Endometrial microvascular endothelial cells (primary cell): Measurements from ENCODE around the gene ICA1. TPM values are rescaled to one million over a fixed set of nuclear protein-coding genes. Genes with fewer than 3 reads are reported as not detected.

Source experiments
- in situ Hi-C: cut with HindIII; loops from 2 replicates; pipeline ENCODE4 v1.10.0; 2017; ENCODE audit warnings: low sequenced_read_pairs, low pct_unique_long_range_greater_than_20kb; ENCODE audit errors: inconsistent ontology term
- total RNA-seq: library from RNA; depleted of rRNA; stranded (reverse); fragments of >200 nt; gene quantifications from one replicate; pipeline ENCODE4 v1.2.3, GENCODE V29; 2015; ENCODE audit errors: inconsistent ontology term

Gene ICA1
- total RNA-seq, 1 donor from 2014 or later, result 18.0 TPM

DNA sequence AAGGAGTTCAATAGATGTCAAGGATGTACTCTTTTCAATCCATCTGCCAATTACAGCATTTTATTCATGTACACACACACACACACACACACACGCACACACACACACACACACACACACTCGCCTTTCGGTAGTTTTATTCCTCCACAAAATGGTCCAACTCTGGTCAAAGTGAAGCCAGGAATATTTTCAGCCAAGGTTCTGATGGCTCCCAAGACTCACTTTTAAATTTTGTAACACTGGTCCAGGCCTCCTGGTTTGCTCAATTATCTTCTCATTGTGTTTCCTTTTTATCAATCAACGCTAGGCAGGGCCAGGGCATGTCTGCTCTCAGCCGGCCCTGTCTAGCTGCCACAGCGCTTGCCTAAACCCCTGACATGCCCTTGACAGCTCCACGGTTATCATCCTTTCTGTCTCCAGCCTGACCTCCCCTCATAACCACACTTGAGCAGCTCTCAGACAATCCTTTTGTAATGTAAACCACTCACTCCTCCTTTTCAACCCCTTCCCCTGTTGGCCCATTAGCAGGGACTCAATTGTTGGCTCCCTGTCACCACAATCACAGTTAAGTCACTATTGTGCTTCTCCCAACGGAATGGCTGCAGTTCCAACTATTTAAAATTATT is 115.1 kb downstream of the ICA1 start:
- in situ Hi-C loops, result no loop called here

DNA sequence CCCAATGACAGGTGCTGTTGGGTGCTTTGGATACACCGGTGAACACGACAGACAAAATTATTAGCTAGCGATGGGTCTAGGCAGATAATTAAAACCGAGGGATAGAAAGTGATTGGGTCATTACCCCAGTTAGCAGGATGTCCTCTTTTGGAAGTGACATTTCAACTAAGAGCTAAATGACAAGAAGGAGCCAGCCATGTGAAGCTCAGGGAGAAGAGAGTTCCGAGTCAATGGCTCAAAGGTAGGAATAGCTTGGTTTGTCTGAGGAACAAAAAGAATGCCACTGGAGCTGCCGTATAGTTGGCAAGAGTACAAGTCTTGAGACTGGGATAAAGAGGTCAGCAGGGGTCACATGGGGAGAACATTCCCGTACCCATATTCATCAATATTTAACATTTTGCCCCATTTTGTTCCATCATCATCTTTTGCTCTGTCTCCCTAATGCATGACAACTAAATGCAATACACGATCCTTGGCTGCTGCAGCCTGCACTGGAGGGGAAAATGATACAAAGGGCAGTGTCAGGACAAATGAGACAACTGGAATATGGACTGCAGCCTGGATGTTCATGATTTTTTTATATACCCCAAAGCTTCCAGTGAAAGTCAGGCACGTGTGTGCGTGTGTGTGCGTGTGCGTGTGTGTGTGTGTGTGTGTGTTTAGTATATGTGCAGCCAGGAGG is 115.7 kb downstream of the ICA1 start:
- in situ Hi-C loops, result no loop called here

DNA sequence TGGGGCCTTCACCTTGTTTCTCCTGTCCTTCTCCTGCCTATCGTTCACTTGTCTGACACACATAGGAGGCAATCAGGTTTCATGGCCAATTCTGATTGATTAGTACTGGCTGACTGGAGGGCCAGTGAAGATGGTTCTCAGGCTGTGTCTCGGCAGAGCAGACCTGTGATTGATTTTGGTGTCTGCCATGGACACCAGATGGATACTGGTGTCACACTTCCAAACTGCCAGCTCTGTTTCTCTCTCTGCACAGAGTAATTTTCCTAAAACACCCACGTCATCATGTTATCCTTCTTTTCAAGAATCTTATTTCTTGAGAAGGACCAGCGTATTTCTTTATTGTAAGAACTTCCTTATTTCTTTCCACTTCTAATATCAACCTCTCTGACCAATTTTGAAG is 117.1 kb downstream of the ICA1 start:
- in situ Hi-C loops, result no loop called here

DNA sequence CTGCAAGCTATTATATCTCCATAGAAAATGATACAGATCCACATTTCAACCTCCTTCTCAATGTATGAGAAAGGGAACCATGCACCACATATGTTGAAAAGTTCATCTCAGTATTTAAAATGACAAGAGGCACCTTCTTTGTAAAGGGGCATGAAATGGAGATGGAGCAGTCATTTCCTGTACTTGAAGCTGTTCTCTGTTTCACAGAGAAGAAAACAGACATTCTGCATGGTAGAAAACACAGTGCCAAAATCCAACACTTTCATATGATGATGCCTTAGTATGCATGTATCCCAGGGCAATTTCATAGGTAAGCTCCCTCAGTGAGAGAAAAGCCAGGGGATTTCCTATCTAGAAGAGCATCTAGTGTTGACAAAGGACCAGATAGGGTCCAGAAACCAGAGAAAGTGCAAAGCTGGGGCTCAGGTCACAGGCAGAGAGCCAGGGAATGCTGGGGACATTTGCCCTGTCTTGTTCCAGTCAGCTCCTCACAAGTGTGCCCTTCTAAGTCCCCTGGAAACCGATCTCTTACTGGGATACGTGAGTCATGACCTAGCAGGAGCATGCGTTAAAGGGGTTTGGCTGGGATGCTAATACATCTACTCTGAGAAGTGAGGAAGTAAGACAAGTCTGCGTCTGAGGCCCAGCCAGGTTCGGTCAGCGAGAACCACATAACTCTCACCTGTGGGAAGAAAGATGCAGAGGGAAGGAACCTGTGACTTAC is 118.7 kb downstream of the ICA1 start:
- in situ Hi-C loops, result no loop called here

DNA sequence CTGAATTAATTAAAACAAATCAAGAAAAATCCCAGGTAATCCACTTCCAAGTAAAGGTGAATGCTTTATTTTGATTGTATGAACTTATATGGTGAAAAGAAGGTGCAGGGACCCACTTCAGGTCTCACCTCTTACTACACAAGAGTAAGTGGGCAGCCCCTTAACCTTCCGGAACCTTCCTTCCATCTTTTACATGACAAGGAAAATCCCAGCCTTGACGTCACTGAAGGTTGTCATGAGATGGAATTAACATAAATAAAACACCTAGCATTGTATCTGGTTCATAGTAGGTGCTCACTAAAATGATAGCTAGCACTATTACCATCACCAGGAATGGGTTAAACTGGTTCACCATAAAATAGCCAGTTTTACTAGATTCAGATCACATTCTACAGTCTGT is 119.5 kb downstream of the ICA1 start:
- in situ Hi-C loops, result no loop called here

DNA sequence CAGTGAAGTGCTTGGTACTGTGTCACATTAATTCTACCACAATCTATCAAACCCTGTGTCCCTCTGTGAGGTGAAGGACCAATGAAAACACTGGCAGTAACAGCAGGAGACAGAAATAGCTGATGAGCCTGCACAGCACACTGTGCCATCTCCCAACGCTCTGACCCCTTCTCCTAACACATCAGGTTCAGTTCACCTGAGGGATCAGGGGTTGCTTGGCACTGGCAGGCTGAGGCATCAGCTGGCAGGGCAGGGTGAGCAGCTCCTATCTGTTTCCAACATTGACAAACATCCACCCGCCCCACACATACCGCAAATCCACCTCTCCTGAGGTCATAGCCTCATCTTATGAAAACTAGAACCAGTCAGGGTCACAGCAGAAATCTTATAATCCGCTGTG is 120.9 kb downstream of the ICA1 start:
- in situ Hi-C loops, result no loop called here

DNA sequence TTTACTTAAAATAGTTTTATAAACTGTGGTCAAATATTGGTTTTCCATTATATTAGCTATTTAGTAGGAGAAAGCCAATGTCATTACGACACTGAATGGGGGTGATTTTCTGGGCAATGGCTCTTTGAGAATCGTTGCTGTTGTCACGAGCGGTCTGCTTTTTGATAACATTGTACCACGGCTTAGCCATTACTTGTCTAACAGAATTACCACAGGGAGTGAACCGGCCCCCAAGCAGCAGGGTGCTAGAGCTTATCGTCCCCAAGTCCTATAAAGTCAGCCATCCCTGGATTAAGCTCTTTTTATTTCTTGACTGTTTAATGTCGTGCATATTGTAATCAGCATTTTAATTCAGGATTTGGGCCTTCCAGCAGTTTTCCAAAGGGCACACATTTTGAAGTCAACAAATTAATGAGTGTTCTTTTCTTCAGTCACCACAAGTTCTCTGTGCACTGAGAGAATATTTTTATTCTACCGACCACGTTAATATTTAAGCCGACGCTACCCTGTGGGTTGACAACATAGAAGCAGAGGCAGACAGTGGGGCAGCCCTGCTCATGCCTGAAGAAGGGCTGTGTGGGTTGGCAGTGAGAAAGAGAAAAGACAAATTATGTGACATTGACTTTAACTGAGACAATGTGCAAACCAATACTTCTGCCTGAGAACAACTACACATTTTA is 125.8 kb downstream of the ICA1 start:
- in situ Hi-C loops, result no loop called here

DNA sequence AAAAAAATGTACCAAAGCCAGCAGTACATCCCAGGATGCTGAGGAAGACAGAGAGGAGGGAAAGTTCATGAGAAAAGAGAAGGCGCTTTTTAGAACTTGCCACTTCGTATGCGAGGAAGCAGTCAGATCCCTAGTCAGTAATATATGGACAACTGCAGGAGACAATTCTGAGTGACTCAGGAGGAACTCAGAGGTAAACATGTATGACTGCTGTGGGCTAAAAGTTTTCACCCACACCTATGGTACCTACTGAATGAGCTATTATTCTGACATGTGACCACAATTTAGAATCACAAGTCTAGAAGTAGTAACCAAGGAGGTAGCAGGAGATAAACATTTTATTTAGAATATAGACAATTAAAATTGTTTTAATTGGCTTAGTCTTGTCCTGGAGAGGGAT is 126.5 kb downstream of the ICA1 start:
- in situ Hi-C loops, result no loop called here

DNA sequence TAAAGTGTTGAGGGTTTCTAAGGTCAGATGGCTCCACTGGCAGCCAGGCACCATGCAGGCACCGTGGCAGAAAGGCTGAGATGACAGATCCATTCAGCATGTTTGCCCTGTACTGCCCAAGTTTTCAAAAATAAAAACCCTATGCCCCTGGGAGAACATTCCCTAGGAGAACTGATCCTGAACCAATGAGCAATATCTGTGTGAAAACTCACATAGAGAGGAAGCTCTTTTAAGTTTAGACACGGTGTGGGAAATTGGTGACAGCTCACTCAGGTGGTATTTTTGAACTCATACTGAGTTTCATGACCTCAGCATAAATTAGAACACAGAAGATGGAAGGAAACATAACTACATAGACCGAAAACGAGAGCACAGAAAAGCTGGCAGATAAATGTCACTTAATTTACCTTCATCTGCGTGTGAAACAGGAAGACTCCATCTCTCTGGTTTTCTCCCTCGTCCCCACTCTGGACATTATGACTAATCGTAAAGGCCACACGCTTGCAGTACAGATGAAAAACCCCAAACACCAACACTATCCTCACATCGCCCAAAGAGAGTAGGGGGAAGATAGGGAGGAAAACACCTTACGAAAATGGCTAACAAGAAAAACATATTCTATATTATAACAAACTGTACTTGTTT is 127.8 kb downstream of the ICA1 start:
- in situ Hi-C loops, result no loop called here

DNA sequence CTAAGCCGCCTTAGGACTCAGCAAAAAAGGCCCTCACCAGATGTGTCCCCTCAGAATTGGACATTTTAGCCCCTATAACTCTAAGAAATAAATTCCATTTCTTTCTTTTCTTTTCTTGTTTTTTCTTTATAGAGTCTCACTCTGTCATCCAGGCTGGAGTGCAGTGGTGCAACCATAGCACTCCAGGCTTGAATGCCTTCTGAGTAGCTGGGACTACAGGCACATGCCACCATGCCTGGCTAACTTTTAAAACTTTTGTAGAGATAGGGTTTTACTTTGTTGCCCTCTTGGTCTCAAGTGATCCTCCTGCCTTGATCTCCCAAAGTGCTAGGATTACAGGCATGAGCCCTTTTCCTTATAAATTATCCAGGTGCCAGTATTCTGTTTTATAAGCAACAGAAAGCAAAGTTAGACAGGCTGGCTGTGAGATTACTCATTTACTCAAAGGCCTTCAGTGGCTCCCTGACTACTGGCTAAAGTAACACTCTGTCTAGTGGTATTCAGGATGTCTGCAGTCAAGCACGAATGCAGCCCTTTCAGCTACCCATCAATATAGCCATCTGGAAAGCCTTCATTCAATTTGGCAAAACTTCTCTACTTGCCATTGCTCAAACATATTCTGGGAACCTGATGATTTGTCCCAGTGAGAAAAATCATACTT is 128.6 kb downstream of the ICA1 start:
- in situ Hi-C loops, result no loop called here

DNA sequence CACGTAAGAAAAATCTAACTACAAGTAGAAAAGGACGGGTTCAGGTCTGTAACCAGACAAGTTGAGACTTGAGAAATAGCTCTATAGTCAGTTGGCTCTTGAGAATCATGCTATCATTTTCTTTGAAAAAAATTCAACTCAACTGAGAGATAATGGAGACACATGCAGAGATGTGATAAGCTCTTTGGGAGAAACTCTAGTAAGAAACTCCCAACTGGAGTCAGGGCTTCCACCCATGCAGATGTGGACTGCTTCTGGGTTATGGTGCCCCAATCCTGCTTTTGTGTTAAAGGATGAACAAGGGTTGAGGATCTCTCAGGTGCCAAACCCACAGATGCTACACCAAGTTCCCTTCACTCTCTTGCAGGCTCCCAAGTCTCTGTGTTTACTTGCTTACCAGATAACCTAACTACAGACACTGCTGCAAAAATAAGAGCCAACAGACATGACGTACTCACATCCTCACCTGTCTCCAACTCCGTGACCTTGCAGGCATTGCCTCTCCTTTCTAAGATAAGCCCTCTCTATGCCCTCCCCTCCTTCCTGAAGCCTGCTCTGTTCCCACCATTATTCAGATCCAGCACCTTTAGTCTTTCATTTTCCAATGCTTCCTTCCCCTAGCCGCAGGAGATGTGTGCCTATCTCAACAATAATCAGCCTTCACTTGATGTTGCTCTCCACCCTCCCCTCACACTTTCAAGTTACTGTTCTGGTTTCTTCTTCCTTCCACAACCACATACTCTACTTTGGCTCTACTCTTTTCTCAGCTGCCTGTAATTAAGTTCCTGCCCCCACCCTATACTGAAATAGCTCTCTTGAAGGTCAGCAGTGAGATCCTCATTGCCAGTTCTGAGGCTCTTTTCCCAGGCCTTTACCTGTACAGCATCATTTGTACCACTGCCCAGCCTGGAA is 130.0 kb downstream of the ICA1 start:
- in situ Hi-C loops, result no loop called here

DNA sequence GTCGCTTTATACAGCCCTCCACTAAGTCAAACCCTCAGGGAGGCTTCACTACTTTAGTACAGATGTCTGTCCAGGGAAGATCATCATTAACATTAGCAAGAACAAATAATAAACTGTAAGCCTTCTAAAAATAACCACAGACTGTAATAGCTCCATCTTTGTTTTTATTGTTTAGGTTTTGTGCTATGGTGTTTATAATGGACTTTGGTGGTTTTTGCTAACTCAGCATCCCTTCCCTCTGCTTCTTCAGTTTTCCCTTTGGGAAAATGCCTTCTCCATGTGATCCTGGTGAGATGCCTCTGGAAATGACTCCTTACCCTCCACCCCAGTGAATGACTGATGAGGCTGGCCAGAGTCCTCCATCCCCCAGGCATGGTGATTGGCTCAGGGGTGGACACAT is 131.3 kb downstream of the ICA1 start:
- in situ Hi-C loops, result no loop called here

DNA sequence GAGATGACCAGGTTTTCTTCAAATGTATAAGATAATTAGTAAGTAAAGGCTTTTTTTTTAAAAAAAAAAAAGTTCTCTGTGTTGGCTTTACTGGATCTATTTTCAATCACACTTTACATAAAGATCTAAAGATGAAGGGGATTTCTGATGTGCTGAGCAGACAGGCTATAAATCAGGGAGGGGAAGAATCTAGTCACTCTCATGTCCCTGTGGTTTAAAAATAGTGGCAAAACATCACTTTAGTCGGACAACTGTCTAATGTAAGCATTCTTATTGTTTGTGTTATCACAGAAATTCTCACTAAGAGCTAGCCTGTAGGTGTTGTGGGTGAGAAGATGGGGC is 132.7 kb downstream of the ICA1 start:
- in situ Hi-C loops, result no loop called here

DNA sequence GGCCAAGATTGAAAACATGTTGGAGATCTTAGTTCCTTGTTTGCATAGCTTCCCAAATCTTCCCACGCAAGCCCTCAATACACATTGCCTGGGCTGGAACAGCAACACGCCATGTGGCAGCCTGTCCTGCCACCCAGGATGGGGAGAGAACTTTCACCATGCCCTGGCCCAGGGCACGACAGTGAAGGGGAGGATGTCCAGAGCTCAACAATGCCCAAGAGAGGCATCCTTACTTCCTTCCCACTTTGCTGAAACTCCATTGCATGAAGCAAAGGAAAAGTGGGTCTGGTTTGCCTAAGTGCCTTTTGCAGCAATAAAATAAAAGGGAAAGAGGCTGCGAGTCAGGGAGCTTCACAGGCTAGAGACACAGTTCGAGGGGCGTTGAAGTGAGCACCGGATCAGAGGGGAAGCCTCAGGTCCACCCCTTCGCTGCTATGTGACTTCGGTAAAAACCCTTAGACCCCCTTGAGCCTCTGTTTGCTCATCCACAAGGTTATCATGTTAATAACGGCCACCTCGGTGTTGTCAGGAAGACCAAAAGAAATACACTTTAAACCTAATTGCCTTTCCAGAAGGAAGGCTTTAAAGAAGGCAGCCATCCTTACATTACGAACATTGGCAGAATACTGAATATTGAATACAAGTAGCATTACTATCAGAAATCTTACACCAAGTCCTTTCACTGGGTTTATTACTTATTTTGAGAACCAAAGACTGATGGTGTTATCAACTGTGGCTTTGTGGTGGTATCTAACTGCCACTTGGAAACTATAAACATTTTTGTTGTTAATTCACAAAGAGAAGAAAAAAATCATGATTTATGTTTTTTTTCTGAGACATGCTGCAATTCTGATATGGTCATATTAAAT is 133.3 kb downstream of the ICA1 start:
- in situ Hi-C loops, result no loop called here

DNA sequence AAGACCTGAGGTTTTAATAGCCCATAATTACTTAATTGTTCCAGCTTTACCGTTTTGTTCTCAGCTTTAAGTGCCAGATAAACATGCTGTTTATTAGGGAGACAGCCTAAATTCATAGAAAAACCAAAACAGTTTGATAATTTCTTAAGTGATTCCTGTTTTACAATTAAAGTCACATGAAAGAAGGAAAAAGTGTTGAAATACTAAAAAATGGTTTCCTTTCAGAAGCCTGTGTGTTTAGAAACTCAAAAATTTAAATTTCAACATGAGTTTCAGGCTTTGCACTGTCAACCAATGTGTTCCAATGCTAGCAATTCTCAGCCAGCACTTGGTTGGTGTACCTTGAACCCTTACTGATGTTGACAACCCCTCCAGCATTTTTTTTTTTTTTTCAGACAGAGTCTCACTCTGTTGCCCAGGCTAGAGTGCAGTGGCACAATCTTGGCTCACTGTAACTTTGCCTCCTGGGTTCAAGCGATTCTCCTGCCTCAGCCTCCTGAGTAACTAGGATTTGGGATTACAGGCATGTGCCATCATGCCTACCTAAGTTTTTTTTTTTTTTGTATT is 135.3 kb downstream of the ICA1 start:
- in situ Hi-C loops, result no loop called here

DNA sequence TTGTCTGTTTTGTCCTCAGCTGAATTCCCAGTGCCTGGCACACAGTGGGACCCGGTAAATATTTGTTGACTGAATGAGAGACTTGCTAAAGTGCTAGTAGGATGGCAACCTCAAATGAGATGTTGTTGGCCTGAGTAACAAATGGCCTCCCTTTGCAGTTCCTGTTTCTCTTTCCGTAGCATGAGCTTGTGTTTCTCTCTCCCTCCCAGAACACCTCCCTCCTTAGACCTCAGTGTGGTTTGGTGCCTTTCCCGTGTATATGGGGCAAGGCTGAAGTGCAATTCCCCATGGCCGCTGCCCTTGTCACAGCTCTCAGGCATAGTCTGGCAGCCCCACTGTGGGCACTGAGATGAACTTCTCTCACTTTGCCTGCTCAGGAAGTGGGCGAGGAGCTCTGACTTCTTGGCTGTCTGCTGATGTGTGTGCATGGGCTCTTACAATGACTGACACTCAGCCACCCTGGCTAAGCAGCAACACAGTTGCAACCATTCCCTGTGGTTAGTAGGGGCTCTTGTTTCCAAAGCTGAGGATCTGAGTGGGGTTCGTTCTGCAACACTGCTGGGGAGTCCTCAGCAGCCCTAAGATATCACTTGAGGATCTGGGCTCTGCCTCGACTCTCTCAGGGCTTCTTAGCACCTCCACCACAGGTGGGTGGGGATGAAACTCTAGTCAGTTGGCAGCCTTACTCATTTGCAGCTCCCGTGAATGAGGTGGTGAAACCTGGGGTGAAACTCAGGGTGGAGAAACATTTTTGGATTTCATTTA is 136.1 kb downstream of the ICA1 start:
- in situ Hi-C loops, result no loop called here
